Urothelium cell line (cell line): Measurements from ENCODE around the gene IFITM1.
"Not testable (repeated sequence)": the region's sequence is repeated elsewhere in the genome, so short reads cannot be mapped to it uniquely, and the experiment has no call there.

Experiments used
- DNase-seq: peaks from one replicate; pipeline ENCODE4 v3.0.0; 2011; ENCODE audit warnings: low spot score, mixed read lengths
- FAIRE-seq: peaks from 2 replicates; lab custom pipeline; 2011; peaks lifted over from hg19 to GRCh38; lab: Jason Lieb, UNC

The IFITM1 gene

GRCh38 chr11:308740-309665 is 4.8 kb upstream of the IFITM1 start:
- not testable (repeated sequence) for DNase-seq, FAIRE-seq

GRCh38 chr11:309979-310572 is 3.8 kb upstream of the IFITM1 start:
- not testable (repeated sequence) for FAIRE-seq, DNase-seq

GRCh38 chr11:311013-311748 is 2.7 kb upstream of the IFITM1 start:
- FAIRE-seq, DNase-seq: not testable (repeated sequence)

- no peak for FAIRE-seq
- DNase-seq: no peak
These were observed 1.6 kb upstream of the IFITM1 start for GRCh38 chr11:312092-312816.

GRCh38 chr11:313304-313786 is 495 bp upstream of the IFITM1 start:
- no peak for FAIRE-seq
- no peak for DNase-seq

GRCh38 chr11:314554-314875 is 675 bp downstream of the IFITM1 start:
- DNase-seq, FAIRE-seq: not testable (repeated sequence)

GRCh38 chr11:315051-315481 is 1.2 kb downstream of the IFITM1 start:
- no peak for DNase-seq
- no peak for FAIRE-seq

- FAIRE-seq: no peak
- no peak for DNase-seq
These were observed 1.7 kb downstream of the IFITM1 start for GRCh38 chr11:315516-315994.

GRCh38 chr11:316031-316701 is 2.3 kb downstream of the IFITM1 start:
- FAIRE-seq (no peak), DNase-seq (no peak)

- FAIRE-seq: no peak
- no peak for DNase-seq
These were observed 3.1 kb downstream of the IFITM1 start for GRCh38 chr11:316891-317301.

GRCh38 chr11:317668-318404 is 4.0 kb downstream of the IFITM1 start:
- FAIRE-seq, DNase-seq: not testable (repeated sequence)

- DNase-seq, FAIRE-seq: not testable (repeated sequence)
These were observed 4.7 kb downstream of the IFITM1 start for GRCh38 chr11:318405-319120.

- not testable (repeated sequence) for FAIRE-seq, DNase-seq
These were observed 5.5 kb downstream of the IFITM1 start for GRCh38 chr11:319121-319887.

GRCh38 chr11:319888-320273 is 6.0 kb downstream of the IFITM1 start:
- not testable (repeated sequence) for FAIRE-seq, DNase-seq

GRCh38 chr11:324156-324555 is 10.3 kb downstream of the IFITM1 start:
- no peak for FAIRE-seq
- DNase-seq: no peak

- DNase-seq, FAIRE-seq: not testable (repeated sequence)
These were observed 11.0 kb downstream of the IFITM1 start for GRCh38 chr11:324593-325517.
